NCI-H524 treated with DMSO at 0.1 percent for 48 hours (cell line): ENCODE results near the gene IL17B.

Experiments used
- DNase-seq: peaks from one replicate; lab custom pipeline; 2025; lab: John Stamatoyannopoulos, UW

The IL17B gene

GRCh38 chr5:149379177-149379761 is at the start of gene IL17B:
TSS of gene IL17B (minus strand) at chr5:149379292. CDS start at chr5:149379225, 67 bp downstream.
- no peak for DNase-seq

GRCh38 chr5:149428032-149428431 is 48.9 kb upstream of the IL17B start:
- no peak for DNase-seq

GRCh38 chr5:149427374-149427773 is 48.3 kb upstream of the IL17B start:
- DNase-seq, result no peak

- DNase-seq, result no peak
Observed at GRCh38 chr5:149426931-149427330, 47.8 kb upstream of the IL17B start.

GRCh38 chr5:149425729-149426128 is 46.6 kb upstream of the IL17B start:
- DNase-seq, result no peak

- no peak for DNase-seq
Observed at GRCh38 chr5:149424371-149425315, 45.6 kb upstream of the IL17B start.

- DNase-seq, result no peak
Observed at GRCh38 chr5:149423794-149424268, 44.7 kb upstream of the IL17B start.

- DNase-seq, result no peak
Observed at GRCh38 chr5:149423049-149423793, 44.1 kb upstream of the IL17B start.

- peak; percentile 26 for DNase-seq
Observed at GRCh38 chr5:149422366-149423048, 43.4 kb upstream of the IL17B start.

GRCh38 chr5:149421834-149422233 is 42.7 kb upstream of the IL17B start:
- DNase-seq, result no peak

GRCh38 chr5:149421372-149421685 is 42.2 kb upstream of the IL17B start:
- no peak for DNase-seq

- DNase-seq, result no peak
Observed at GRCh38 chr5:149420545-149421371, 41.7 kb upstream of the IL17B start.

- no peak for DNase-seq
Observed at GRCh38 chr5:149419859-149420544, 40.9 kb upstream of the IL17B start.

- no peak for DNase-seq
Observed at GRCh38 chr5:149419532-149419858, 40.4 kb upstream of the IL17B start.

- no peak for DNase-seq
Observed at GRCh38 chr5:149418910-149419531, 39.9 kb upstream of the IL17B start.

- no peak for DNase-seq
Observed at GRCh38 chr5:149417711-149418368, 38.7 kb upstream of the IL17B start.

- no peak for DNase-seq
Observed at GRCh38 chr5:149416987-149417710, 38.1 kb upstream of the IL17B start.

GRCh38 chr5:149415066-149415967 is 36.2 kb upstream of the IL17B start:
- no peak for DNase-seq
